Heart left ventricle (tissue), 16 donors: ENCODE measurements around the gene NFIA. TPM values are rescaled to one million over a fixed set of nuclear protein-coding genes. Genes with fewer than 3 reads are reported as not detected.

Experiments
- ATAC-seq, 4 donors: fragments of 200-7000 bp; cut with Tn5 transposase; one replicate each; pipeline ENCODE4 v1.9.1; 2020 to 2022; ENCODE audit warnings: moderate library complexity in 4 of 4, mild to moderate bottlenecking in 3 of 4, moderate number of reproducible peaks in 1 of 4
- DNase-seq, 5 donors: peaks; one replicate each; pipeline ENCODE4 v3.0.0-alpha.2; 2020
- H3K27ac ChIP-seq, 12 donors: fragments of 200-600 bp; sonication (generic) in 4 of 12; one replicate each; pipeline versions ENCODE4 v1.5.0 to v1.8.0; 2016 to 2022; ENCODE audit warnings: mild to moderate bottlenecking in 2 of 12
- H3K27me3 ChIP-seq, 9 donors: fragments of 200-600 bp; sonication (generic) in 2 of 9; one replicate each; pipeline versions ENCODE4 v1.5.1 to v1.8.0; 2016 to 2022; ENCODE audit warnings: mild to moderate bottlenecking in 3 of 9
- H3K36me3 ChIP-seq, 9 donors: fragments of 200-600 bp; sonication (generic) in 2 of 9; one replicate each; pipeline versions ENCODE4 v1.5.0 to v1.8.0; 2018 to 2022; ENCODE audit warnings: mild to moderate bottlenecking in 2 of 9
- H3K4me1 ChIP-seq, 12 donors: fragments of 200-600 bp; sonication (generic) in 4 of 12; one replicate each; pipeline versions ENCODE4 v1.5.0 to v1.8.0; 2016 to 2022; ENCODE audit warnings: mild to moderate bottlenecking in 3 of 12
- H3K4me3 ChIP-seq, 12 donors: fragments of 200-600 bp; sonication (generic) in 4 of 12; one replicate each; pipeline versions ENCODE4 v1.5.0 to v1.8.0; 2017 to 2022; ENCODE audit warnings: mild to moderate bottlenecking in 9 of 12, moderate library complexity in 4 of 12
- H3K9me3 ChIP-seq, 12 donors: fragments of 200-600 bp; sonication (generic) in 4 of 12; one replicate each; pipeline versions ENCODE4 v1.5.0 to v1.8.0; 2016 to 2022; ENCODE audit warnings: mild to moderate bottlenecking in 1 of 12
- POLR2A ChIP-seq, 2 donors: fragments of 450-650 bp; IDR thresholded peaks; one replicate each; pipeline ENCODE4 v1.6.1; 2017; ENCODE audit warnings: antibody characterized with exemption in 2 of 2, mild to moderate bottlenecking in 2 of 2, moderate library complexity in 2 of 2
- WGBS, 4 donors: extraction: QIAGEN DNeasy Blood & Tissue Kit in 2 of 4; methylation state at CpG; one replicate each; pipeline versions ENCODE4 v1.1.5 to v1.1.7; 2013 to 2018; 5-methylcytosine and 5-hydroxymethylcytosine counted together
- intact Hi-C, 10 donors: fragments of 100-400 bp; cut with DNase I; formaldehyde crosslinking; loops; one replicate each; pipeline versions ENCODE4 v1.11.1 to v1.14.2; 2022
- polyA plus RNA-seq, 2 donors: library from polyadenylated mRNA; stranded (reverse); fragments of 200-250 nt; gene quantifications; one replicate each; pipeline ENCODE4 v1.2.3, GENCODE V29; 2013
- total RNA-seq, 9 donors: library from RNA; depleted of rRNA in 2 of 9; stranded (reverse); fragments of >200 nt in 2 of 9; fragmentation: NEBNext Ultra II Directional in 3 of 9; extraction: Animal tissue kit (Norgen Biotek cat#: 25700) in 3 of 9; gene quantifications; one replicate each; pipeline versions ENCODE4 v1.1.0 to v1.2.4, GENCODE V29; 2016 to 2023
- TF ChIP-seq, protein P1 (sequence below), 12 donors: fragments of 200-600 bp; sonication (generic) in 4 of 12; IDR thresholded peaks; one replicate each; pipeline versions ENCODE4 v1.5.0 to v1.8.0; 2018 to 2022; ENCODE audit warnings: antibody characterized with exemption in 12 of 12, mild to moderate bottlenecking in 5 of 12
- donor health status: ischemic (EF 13 %, LVEDD 7.1; RV severe dilation, severe dysfunction).
- donor health status: healthy with polysubstance abuse.
- donor health status: DM: no; HTN: yes; CAD: no.
- donor health status: DM: no; HTN: no; CAD: no.
- donor health status: ischemic (EF 25% LVEDD 6.9; RV normal size, moderate dysfunction).
- donor health status: ischemic (EF 25% LVEDD 5.7; RV mildly dilated, moderate dysfunction).
- donor health status: healthy.
- donor health status: DM: yes; HTN: yes; CAD: no.
- donor health status: ischemic (EF 35%, LVEDD 5.7; RV mildly dilated, moderate dysfunction).
- donor health status: nonischemic (EF 11% LVEDD 7.7; RV severe dilation, severe dysfunction).
- donor health status: DM: yes; HTN: yes; CAD: no.
- donor health status: PGD.
- donor health status: ischemic (EF 29% LVEDD 5.4; RV normal size, mild dysfunction).
- donor health status: nonischemic (EF 23%, LVEDD 6.1; RV moderate dilation, normal function).

The NFIA gene
- total and polyA plus RNA-seq, 11 donors = 12.7 to 121 (median 96.5) TPM

DNA sequence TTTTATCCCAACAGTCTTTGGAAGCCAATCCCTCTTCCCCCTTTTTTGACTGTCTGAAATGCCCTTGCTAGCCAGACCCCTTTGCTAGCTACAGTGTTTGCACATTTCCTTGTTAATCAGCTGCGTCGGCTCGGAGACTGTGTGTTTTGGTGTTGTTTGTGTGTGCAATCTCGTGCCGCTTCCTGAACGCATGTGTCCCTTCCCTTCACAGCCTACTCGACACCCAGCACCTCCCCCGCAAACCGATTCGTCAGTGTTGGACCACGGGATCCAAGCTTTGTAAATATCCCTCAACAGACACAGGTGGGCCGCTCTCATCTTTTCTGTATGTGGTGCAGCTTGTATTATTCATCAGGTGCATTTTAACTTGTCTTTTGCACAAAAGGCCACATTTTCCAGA lies 343.9 kb downstream of the NFIA start:
- Histone ChIP-seq H3K27ac (peak overlapping the region in 10 of 12 donors; percentile 6 to 59 (median 28)), H3K4me1 (peaks cover 0 to 39% (median 22%) of the 10 kb centered on the region in 12 donors), H3K36me3 (peaks cover 0 to 16% (median 4%) of the 10 kb centered on the region in 9 donors), H3K4me3 (no peak overlapping the region), H3K27me3 (no peaks in the 10 kb centered on the region), H3K9me3 (no peaks in the 10 kb centered on the region)
- peak in 3 of 5 donors; percentile 45 to 63 (median 47) for DNase-seq
- intact Hi-C loops = no loop called here
- 40 to 49% (median 45%) methylated on average over 12 of the region's 12 CpGs for WGBS, 4 donors
- no peak for TF ChIP-seq POLR2A (IDR thresholded peaks at IDR 0.05)
- TF ChIP-seq, protein P1, sequence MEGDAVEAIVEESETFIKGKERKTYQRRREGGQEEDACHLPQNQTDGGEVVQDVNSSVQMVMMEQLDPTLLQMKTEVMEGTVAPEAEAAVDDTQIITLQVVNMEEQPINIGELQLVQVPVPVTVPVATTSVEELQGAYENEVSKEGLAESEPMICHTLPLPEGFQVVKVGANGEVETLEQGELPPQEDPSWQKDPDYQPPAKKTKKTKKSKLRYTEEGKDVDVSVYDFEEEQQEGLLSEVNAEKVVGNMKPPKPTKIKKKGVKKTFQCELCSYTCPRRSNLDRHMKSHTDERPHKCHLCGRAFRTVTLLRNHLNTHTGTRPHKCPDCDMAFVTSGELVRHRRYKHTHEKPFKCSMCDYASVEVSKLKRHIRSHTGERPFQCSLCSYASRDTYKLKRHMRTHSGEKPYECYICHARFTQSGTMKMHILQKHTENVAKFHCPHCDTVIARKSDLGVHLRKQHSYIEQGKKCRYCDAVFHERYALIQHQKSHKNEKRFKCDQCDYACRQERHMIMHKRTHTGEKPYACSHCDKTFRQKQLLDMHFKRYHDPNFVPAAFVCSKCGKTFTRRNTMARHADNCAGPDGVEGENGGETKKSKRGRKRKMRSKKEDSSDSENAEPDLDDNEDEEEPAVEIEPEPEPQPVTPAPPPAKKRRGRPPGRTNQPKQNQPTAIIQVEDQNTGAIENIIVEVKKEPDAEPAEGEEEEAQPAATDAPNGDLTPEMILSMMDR (IDR thresholded peaks at IDR 0.05) = no peak
- peak; percentile 48 to 89 (median 54) for ATAC-seq

DNA sequence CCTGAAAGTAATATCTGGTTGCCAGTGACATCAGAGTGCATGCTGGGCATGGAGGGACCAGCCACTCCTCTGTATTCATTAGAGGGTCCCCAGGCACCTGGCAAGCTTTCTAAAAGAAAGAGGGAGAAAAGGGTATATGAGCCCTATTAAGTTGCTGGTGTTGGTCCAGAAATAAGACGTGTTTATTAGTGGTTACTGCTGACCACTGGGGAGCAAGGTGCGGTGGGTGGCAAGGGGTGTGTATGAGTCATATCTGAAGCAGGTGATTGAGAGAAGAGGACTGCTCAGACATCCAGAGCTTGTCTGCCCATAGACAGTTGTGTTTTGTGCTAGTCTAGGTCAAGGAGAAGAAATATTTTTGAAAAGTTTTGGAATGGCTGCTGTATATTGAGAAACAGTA lies 344.5 kb downstream of the NFIA start:
- Histone ChIP-seq H3K36me3 (peaks cover 0 to 10% (median 4%) of the 10 kb centered on the region in 9 donors), H3K27me3 (no peaks in the 10 kb centered on the region), H3K27ac (peak overlapping the region in 2 of 12 donors; percentile 24 to 59), H3K4me1 (peaks cover 0 to 37% (median 22%) of the 10 kb centered on the region in 12 donors), H3K4me3 (no peak overlapping the region), H3K9me3 (no peaks in the 10 kb centered on the region)
- peak in 2 of 4 donors; percentile 18 to 37 for ATAC-seq
- WGBS, 4 donors = 74 to 96% (median 80%) methylated on average over 2 of the region's 2 CpGs
- DNase-seq = no peak
- TF ChIP-seq, protein P1 (IDR thresholded peaks at IDR 0.05) = no peak
- TF ChIP-seq POLR2A (IDR thresholded peaks at IDR 0.05) = no peak
- intact Hi-C loops = no loop called here

DNA sequence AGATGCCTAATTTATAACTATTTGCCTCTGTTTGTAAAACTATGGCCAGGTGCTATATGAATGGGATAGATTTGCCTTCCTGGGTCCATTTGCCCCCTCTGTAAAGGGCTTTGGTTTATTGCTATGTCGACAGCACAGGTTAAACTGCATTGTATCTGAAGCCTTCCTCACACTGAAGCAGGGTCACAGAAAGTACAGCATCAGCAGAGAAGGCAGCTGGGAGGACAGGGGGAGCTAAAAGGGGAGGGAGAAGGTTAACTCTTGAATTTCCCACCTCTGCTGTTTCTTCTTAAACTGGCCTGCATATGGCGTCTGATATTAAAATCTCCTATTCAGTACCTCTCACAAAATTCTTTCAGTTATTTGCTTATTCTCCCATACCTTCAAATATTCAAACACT lies 345.1 kb downstream of the NFIA start:
- WGBS, 4 donors = 67 to 79% (median 75%) methylated on average over 2 of the region's 2 CpGs
- Histone ChIP-seq H3K36me3 (peaks cover 0 to 4% (median 0%) of the 10 kb centered on the region in 9 donors), H3K27ac (peak overlapping the region in 1 of 12 donors; percentile 20), H3K4me3 (no peak overlapping the region), H3K4me1 (peaks cover 0 to 43% (median 22%) of the 10 kb centered on the region in 12 donors), H3K9me3 (no peaks in the 10 kb centered on the region), H3K27me3 (no peaks in the 10 kb centered on the region)
- intact Hi-C loops = no loop called here
- peak in 1 of 4 donors; percentile 34 for ATAC-seq
- no peak for DNase-seq
- TF ChIP-seq, protein P1 (IDR thresholded peaks at IDR 0.05) = no peak
- TF ChIP-seq POLR2A (IDR thresholded peaks at IDR 0.05) = no peak

DNA sequence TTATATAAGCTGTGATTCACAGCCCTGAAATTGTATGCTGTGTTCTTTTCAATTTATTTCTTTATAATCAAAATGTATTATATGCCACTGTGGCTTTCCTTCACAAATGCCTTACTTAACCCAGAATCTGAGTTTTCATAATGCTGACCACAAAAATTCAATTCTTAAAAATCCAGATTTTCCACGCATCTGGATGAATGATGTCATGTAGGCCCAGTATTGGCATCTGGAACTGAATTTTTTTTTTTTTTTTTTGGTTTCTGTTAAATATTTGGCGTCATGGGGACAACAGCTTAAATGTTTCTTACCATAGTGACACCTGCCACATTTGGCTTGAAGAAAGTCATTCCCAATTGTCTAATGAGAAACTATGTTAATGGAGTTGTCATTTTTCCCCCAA lies 345.8 kb downstream of the NFIA start:
- TF ChIP-seq, protein P1 (IDR thresholded peaks at IDR 0.05) = no peak
- TF ChIP-seq POLR2A (IDR thresholded peaks at IDR 0.05) = no peak
- Histone ChIP-seq H3K4me1 (peaks cover 0 to 49% (median 26%) of the 10 kb centered on the region in 12 donors), H3K4me3 (no peak overlapping the region), H3K27me3 (no peaks in the 10 kb centered on the region), H3K27ac (no peak overlapping the region), H3K36me3 (peaks cover 0 to 4% (median 0%) of the 10 kb centered on the region in 9 donors), H3K9me3 (no peaks in the 10 kb centered on the region)
- intact Hi-C loops = no loop called here
- no peak for ATAC-seq
- WGBS, 4 donors = 82 to 89% (median 86%) methylated on average over 2 of the region's 2 CpGs
- no peak for DNase-seq
